ENCODE results near the gene ENDOD1. TPM values are rescaled to one million over a fixed set of nuclear protein-coding genes. Genes with fewer than 3 reads are reported as not detected.

ENDOD1 gene
- total RNA-seq, 3 donors from 2014 or later: 48.2 to 97.5 (median 70.9) TPM

GRCh38 chr11:95059046-95059445 lies 30.6 kb upstream of the ENDOD1 start:
- intact Hi-C loops (cut with DNase I, micrococcal nuclease): no loop called here
- ATAC-seq (no peak), DNase-seq (no peak)
- Histone ChIP-seq H3K4me3 (no peak overlapping the region), H3K9me3 (no peaks in the 10 kb centered on the region), H3K36me3 (ENCODE audit: low read depth) (no peaks in the 10 kb centered on the region), H3K4me1 (ENCODE audit: low read depth) (no peaks in the 10 kb centered on the region)
- TF ChIP-seq CTCF (IDR thresholded peaks at IDR 0.05): no peak

GRCh38 chr11:95065336-95065735 lies 24.3 kb upstream of the ENDOD1 start:
- Histone ChIP-seq H3K9me3 (no peaks in the 10 kb centered on the region), H3K4me1 (ENCODE audit: low read depth) (peaks cover 7% of the 10 kb centered on the region), H3K4me3 (no peak overlapping the region), H3K36me3 (ENCODE audit: low read depth) (no peaks in the 10 kb centered on the region)
- TF ChIP-seq CTCF (IDR thresholded peaks at IDR 0.05): no peak
- intact Hi-C loops (cut with DNase I, micrococcal nuclease): loop anchor here in 1 of 2 donors (5.0 kb wide), 2 partner anchors 72 to 87 kb away; no protein-coding TSS in a partner anchor
- no peak for DNase-seq
- no peak for ATAC-seq

- H3K9me3 ChIP-seq: no peaks in the 10 kb centered on the region
- peaks cover 7% of the 10 kb centered on the region for H3K4me1 ChIP-seq (ENCODE audit: low read depth)
- DNase-seq (no peak), ATAC-seq (peak; percentile 64)
- intact Hi-C loops (cut with DNase I, micrococcal nuclease): loop anchor here in 1 of 2 donors (5.0 kb wide), 2 partner anchors 71 to 86 kb away; no protein-coding TSS in a partner anchor
- TF ChIP-seq CTCF (IDR thresholded peaks at IDR 0.05): no peak
- H3K4me3 ChIP-seq: peak within 1 kb of the TSS; percentile 84
- no peaks in the 10 kb centered on the region for H3K36me3 ChIP-seq (ENCODE audit: low read depth)
Measured at GRCh38 chr11:95066716-95067038, 23.0 kb upstream of the ENDOD1 start, which contains the start of gene SRSF8. SRSF8 (plus strand) TSS chr11:95066919; CDS start chr11:95067227, 308 bp downstream.

GRCh38 chr11:95067039-95067840 lies 22.4 kb upstream of the ENDOD1 start:
- Histone ChIP-seq H3K36me3 (ENCODE audit: low read depth) (no peaks in the 10 kb centered on the region), H3K4me1 (ENCODE audit: low read depth) (peaks cover 7% of the 10 kb centered on the region), H3K4me3 (peak overlapping the region; percentile 84), H3K9me3 (no peaks in the 10 kb centered on the region)
- peak; percentile 84 for ATAC-seq
- peak; percentile 83 to 89 (median 88) for DNase-seq
- intact Hi-C loops (cut with DNase I, micrococcal nuclease): loop anchor here in 1 of 2 donors (5.0 kb wide), 2 partner anchors 70 to 85 kb away; no protein-coding TSS in a partner anchor
- TF ChIP-seq CTCF (IDR thresholded peaks at IDR 0.05): peak; percentile 41

GRCh38 chr11:95067841-95068219 lies 21.8 kb upstream of the ENDOD1 start:
- ATAC-seq: peak; percentile 4
- Histone ChIP-seq H3K4me3 (peak overlapping the region; percentile 84), H3K4me1 (ENCODE audit: low read depth) (peaks cover 7% of the 10 kb centered on the region), H3K36me3 (ENCODE audit: low read depth) (no peaks in the 10 kb centered on the region), H3K9me3 (no peaks in the 10 kb centered on the region)
- no peak for TF ChIP-seq CTCF (IDR thresholded peaks at IDR 0.05)
- intact Hi-C loops (cut with DNase I, micrococcal nuclease): loop anchor here in 1 of 2 donors (5.0 kb wide), 2 partner anchors 69 to 84 kb away; no protein-coding TSS in a partner anchor
- DNase-seq: peak in 1 of 3 donors; percentile 61
